ENCODE data around the gene BIRC7. TPM values are rescaled to one million over a fixed set of nuclear protein-coding genes. Genes with fewer than 3 reads are reported as not detected.
A peak's percentile ranks its signal among the peaks of the same experiment; 100 is the strongest.

BIRC7 gene
- total RNA-seq, 1 donor, result not detected

GRCh38 chr20:63268671-63269439 lies 33.1 kb downstream of the BIRC7 start:
- DNase-seq (ENCODE audit: low read depth), result no peak
- TF ChIP-seq, protein P1, sequence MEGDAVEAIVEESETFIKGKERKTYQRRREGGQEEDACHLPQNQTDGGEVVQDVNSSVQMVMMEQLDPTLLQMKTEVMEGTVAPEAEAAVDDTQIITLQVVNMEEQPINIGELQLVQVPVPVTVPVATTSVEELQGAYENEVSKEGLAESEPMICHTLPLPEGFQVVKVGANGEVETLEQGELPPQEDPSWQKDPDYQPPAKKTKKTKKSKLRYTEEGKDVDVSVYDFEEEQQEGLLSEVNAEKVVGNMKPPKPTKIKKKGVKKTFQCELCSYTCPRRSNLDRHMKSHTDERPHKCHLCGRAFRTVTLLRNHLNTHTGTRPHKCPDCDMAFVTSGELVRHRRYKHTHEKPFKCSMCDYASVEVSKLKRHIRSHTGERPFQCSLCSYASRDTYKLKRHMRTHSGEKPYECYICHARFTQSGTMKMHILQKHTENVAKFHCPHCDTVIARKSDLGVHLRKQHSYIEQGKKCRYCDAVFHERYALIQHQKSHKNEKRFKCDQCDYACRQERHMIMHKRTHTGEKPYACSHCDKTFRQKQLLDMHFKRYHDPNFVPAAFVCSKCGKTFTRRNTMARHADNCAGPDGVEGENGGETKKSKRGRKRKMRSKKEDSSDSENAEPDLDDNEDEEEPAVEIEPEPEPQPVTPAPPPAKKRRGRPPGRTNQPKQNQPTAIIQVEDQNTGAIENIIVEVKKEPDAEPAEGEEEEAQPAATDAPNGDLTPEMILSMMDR (IDR thresholded peaks at IDR 0.05; ENCODE audit: insufficient read depth, low read depth, low read length), result no peak

GRCh38 chr20:63269724-63270123 lies 34.0 kb downstream of the BIRC7 start:
- H3K4me3 ChIP-seq (ENCODE audit: low read depth, low read length), result no peak overlapping the region
- DNase-seq (ENCODE audit: low read depth), result no peak
- TF ChIP-seq, protein P1 (IDR thresholded peaks at IDR 0.05; ENCODE audit: insufficient read depth, low read depth, low read length), result no peak

More at GRCh38 chr20:63268671-63269439, 33.1 kb downstream of the BIRC7 start:
- H3K4me3 ChIP-seq (ENCODE audit: low read depth, low read length), result no peak overlapping the region

DNA sequence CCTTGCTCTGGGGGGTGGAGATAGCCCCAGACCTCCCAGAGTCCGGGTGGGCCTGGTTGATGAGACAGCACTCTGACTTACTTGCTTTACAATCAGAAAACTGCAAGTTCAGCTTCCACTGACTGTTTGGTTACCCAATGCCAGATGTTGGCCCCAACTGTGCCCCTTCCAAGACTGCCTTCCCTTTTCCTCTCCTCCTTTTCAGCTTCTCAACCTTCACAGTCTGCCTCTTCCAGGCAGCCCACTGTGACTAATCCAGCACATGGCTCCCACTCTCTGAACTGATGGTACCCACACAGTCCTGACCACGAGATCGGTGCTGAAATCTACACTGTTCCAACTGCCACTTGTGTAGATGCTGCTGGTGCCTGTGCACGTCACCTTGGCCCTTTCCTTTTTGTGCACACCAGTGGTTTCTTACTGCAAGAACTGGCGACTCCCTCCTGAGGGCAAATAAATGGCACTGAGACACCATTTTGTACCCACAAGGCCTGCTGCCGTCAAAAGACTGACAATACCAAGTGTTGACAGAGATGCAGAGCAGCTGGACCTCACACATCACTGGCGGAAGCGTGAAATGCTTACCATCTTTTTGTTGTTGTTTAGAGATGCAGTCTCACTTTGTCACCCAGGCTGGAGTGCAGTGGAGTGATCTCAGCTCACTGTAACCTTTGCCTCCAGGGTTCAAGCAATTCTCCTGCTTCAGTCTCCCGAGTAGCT lies 35.1 kb downstream of the BIRC7 start:
- TF ChIP-seq, protein P1 (IDR thresholded peaks at IDR 0.05; ENCODE audit: insufficient read depth, low read depth, low read length), result no peak
- H3K4me3 ChIP-seq (ENCODE audit: low read depth, low read length), result no peak overlapping the region
- no peak for DNase-seq (ENCODE audit: low read depth)

- TF ChIP-seq, protein P1 (IDR thresholded peaks at IDR 0.05; ENCODE audit: insufficient read depth, low read depth, low read length), result no peak
- peak within 1 kb of the TSS; percentile 96 for H3K4me3 ChIP-seq (ENCODE audit: low read depth, low read length)
- peak; percentile 93 for DNase-seq (ENCODE audit: low read depth)
These were observed 36.7 kb downstream of the BIRC7 start, which contains the start of gene ARFGAP1 for GRCh38 chr20:63272105-63273058. Gene ARFGAP1, plus strand, starts transcription at chr20:63272813. Its CDS starts 2,768 bp downstream, at chr20:63275581.

GRCh38 chr20:63273059-63273579 lies 37.4 kb downstream of the BIRC7 start:
- TF ChIP-seq, protein P1 (IDR thresholded peaks at IDR 0.05; ENCODE audit: insufficient read depth, low read depth, low read length), result no peak
- no peak for DNase-seq (ENCODE audit: low read depth)
- peak overlapping the region; percentile 96 for H3K4me3 ChIP-seq (ENCODE audit: low read depth, low read length)

Data from fibroblast of villous mesenchyme (primary cell).